HCT116 (cell line): Measurements from ENCODE around the gene ASCL5.

Experiments
- CTCF ChIP-seq, 3 experiments: fragments of 200-600 bp in 1 of 3; sonication (generic) in 1 of 3; IDR thresholded peaks in 2 of 3; conservative IDR thresholded peaks in 1 of 3; 2 replicates each; pipeline ENCODE4 v1.5.1; 2012 to 2017; ENCODE audit warnings: low read depth in 2 of 3, low read length in 2 of 3, antibody characterized with exemption in 1 of 3, borderline replicate concordance in 1 of 3, control low read depth in 1 of 3, mild to moderate bottlenecking in 1 of 3, mixed read lengths in 1 of 3, mixed run types in 1 of 3, moderate library complexity in 1 of 3; ENCODE audit not compliant: insufficient read depth in 1 of 3
- ELF1 ChIP-seq: IDR thresholded peaks from 2 replicates; pipeline ENCODE4 v1.6.1; 2012; ENCODE audit warnings: low read depth, borderline replicate concordance
- EZH2 ChIP-seq: fragments of 200-600 bp; sonication (generic); IDR thresholded peaks from 2 replicates; pipeline ENCODE4 v1.6.1; 2017; ENCODE audit warnings: antibody characterized with exemption, mixed run types
- EZH2phosphoT487 ChIP-seq: fragments of 200-600 bp; IDR thresholded peaks from 2 replicates; pipeline ENCODE4 v1.6.1; 2018; ENCODE audit warnings: antibody characterized with exemption, borderline replicate concordance
- POLR2A ChIP-seq: IDR thresholded peaks from 2 replicates; pipeline ENCODE4 v1.7.0; 2011; ENCODE audit warnings: borderline replicate concordance; ENCODE audit not compliant: insufficient read depth, insufficient read length; ENCODE audit errors: extremely low read depth
- POLR2AphosphoS5 ChIP-seq: IDR thresholded peaks from 2 replicates; pipeline ENCODE4 v1.6.1; 2011; ENCODE audit warnings: mild to moderate bottlenecking, low read depth, low read length, moderate library complexity
- REST ChIP-seq: IDR thresholded peaks from 2 replicates; pipeline ENCODE4 v1.6.1; 2012; ENCODE audit warnings: low read depth
- SIN3A ChIP-seq: IDR thresholded peaks from 2 replicates; pipeline ENCODE4 v1.6.1; 2012; ENCODE audit warnings: low read depth
- SP1 ChIP-seq: IDR thresholded peaks from 2 replicates; pipeline ENCODE4 v1.6.1; 2012; ENCODE audit warnings: low read depth
- YY1 ChIP-seq: IDR thresholded peaks from 2 replicates; pipeline ENCODE4 v1.6.1; 2011; ENCODE audit warnings: low read length, low read depth, moderate library complexity, mild to moderate bottlenecking; ENCODE audit not compliant: insufficient replicate concordance; ENCODE audit errors: extremely low read depth
- TF ChIP-seq, protein P1 (sequence below): IDR thresholded peaks from 2 replicates; pipeline ENCODE4 v1.6.1; 2012

- TF ChIP-seq CTCF (IDR thresholded peaks at IDR 0.05 in 2 of 3, conservative IDR thresholded peaks at IDR 0.05 in 1 of 3; ENCODE audit: borderline replicate concordance in 1 of 3, insufficient read depth in 1 of 3, low read depth in 2 of 3, low read length in 2 of 3), result no peak
- no peak for TF ChIP-seq SP1
- TF ChIP-seq, protein P1, sequence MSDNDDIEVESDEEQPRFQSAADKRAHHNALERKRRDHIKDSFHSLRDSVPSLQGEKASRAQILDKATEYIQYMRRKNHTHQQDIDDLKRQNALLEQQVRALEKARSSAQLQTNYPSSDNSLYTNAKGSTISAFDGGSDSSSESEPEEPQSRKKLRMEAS, result no peak
- TF ChIP-seq REST, result no peak
- no peak for TF ChIP-seq POLR2A
- TF ChIP-seq YY1, result no peak
- TF ChIP-seq POLR2AphosphoS5, result no peak
- no peak for TF ChIP-seq EZH2
- no peak for TF ChIP-seq EZH2phosphoT487
- TF ChIP-seq SIN3A, result no peak
- no peak for TF ChIP-seq ELF1
Measured at GRCh38 chr1:201092738-201093137, 34.2 kb downstream of the ASCL5 start.
